ENCODE measurements around the gene FRMD4A. TPM values are rescaled to one million over a fixed set of nuclear protein-coding genes. Genes with fewer than 3 reads are reported as not detected.

Gene FRMD4A
- total RNA-seq, 2 donors from 2014 or later = 18.9 to 46.1 TPM

DNA sequence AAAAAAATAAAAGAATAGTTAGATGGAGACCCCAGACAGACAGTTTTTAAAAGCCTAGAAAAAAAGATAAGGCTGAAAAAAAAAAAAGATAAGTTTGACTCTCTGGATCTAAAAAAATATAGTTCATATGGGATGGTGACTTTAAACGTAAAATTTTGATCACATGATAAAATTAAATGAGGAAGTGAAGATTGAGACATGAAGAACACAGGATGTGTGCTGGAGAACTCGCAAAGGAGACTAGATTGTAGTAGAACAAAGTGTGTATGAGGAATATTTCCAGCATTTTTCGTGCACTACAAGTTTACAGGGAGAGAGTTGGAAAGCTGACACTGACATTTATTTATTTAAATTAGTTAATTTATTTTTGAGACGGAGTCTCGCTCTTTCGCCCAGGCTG is 457.5 kb downstream of the FRMD4A start:
- TF ChIP-seq POLR2A (IDR thresholded peaks at IDR 0.05) = no peak
- TF ChIP-seq, protein P1, sequence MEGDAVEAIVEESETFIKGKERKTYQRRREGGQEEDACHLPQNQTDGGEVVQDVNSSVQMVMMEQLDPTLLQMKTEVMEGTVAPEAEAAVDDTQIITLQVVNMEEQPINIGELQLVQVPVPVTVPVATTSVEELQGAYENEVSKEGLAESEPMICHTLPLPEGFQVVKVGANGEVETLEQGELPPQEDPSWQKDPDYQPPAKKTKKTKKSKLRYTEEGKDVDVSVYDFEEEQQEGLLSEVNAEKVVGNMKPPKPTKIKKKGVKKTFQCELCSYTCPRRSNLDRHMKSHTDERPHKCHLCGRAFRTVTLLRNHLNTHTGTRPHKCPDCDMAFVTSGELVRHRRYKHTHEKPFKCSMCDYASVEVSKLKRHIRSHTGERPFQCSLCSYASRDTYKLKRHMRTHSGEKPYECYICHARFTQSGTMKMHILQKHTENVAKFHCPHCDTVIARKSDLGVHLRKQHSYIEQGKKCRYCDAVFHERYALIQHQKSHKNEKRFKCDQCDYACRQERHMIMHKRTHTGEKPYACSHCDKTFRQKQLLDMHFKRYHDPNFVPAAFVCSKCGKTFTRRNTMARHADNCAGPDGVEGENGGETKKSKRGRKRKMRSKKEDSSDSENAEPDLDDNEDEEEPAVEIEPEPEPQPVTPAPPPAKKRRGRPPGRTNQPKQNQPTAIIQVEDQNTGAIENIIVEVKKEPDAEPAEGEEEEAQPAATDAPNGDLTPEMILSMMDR (IDR thresholded peaks at IDR 0.05) = no peak
- Histone ChIP-seq H3K27ac (peak overlapping the region; percentile 6 to 76 (median 46)), H3K27me3 (no peaks in the 10 kb centered on the region), H3K4me1 (peaks cover 22% of the 10 kb centered on the region), H3K4me3 (no peak overlapping the region), H3K36me3 (replicated peaks in 1 of 2; ENCODE audit: insufficient read depth in 1 of 2, low read depth in 2 of 2) (no peaks in the 10 kb centered on the region), H3K9me3 (no peaks in the 10 kb centered on the region)
- WGBS, 2 donors = 69 to 72% methylated on average over 6 of the region's 6 CpGs
- intact Hi-C loops (cut with DNase I) = no loop called here
- DNase-seq (no peak), ATAC-seq (no peak)

DNA sequence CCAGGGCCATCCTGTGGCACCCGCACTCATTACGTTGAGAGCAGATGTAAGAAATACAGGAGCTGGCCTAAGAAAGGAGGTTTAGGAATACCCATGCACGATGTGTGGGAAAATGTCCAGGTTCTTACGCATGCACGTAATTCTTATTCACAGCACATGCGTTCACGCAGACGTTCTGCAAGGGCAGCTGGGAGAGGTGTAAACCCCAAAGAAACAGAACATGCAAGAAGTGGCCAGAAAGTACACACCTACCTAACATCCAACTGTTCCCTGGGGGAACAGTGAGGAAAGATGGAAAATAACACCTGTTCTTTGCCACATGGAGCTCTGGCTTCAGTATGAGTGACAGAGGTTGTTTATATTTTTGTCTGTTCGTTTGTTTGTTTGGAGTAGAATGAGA is 458.3 kb downstream of the FRMD4A start:
- no peak overlapping the region for H3K4me3 ChIP-seq
- DNase-seq (no peak), ATAC-seq (no peak)
- H3K36me3 ChIP-seq (replicated peaks in 1 of 2; ENCODE audit: insufficient read depth in 1 of 2, low read depth in 2 of 2) = no peaks in the 10 kb centered on the region
- WGBS, 2 donors = 66 to 90% methylated on average over 9 of the region's 9 CpGs
- TF ChIP-seq POLR2A (IDR thresholded peaks at IDR 0.05) = no peak
- TF ChIP-seq, protein P1 (IDR thresholded peaks at IDR 0.05) = no peak
- H3K27ac ChIP-seq = no peak overlapping the region
- H3K4me1 ChIP-seq = peaks cover 14% of the 10 kb centered on the region
- intact Hi-C loops (cut with DNase I) = no loop called here
- no peaks in the 10 kb centered on the region for H3K9me3 ChIP-seq
- no peaks in the 10 kb centered on the region for H3K27me3 ChIP-seq

DNA sequence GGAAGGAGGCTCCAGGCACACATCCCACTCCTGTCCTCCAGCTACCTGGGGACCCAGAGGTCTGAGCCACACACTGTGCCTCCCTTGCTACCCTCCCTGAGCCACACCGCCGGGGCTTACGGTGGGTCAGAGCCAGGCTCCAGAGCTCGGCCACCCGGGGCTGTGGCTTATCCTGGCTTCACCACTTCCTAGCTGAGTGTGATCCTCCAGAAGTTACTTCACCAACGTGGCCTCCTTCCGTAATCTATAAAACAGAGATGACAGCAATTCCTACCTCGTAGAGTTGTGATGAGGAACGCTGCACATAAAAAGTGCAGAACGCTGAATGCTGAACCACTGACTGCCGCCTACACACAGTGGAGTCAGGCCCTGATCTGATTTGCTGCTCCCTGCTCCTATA is 458.9 kb downstream of the FRMD4A start:
- no peaks in the 10 kb centered on the region for H3K36me3 ChIP-seq (replicated peaks in 1 of 2; ENCODE audit: insufficient read depth in 1 of 2, low read depth in 2 of 2)
- ATAC-seq (no peak), DNase-seq (no peak)
- TF ChIP-seq, protein P1 (IDR thresholded peaks at IDR 0.05) = no peak
- TF ChIP-seq POLR2A (IDR thresholded peaks at IDR 0.05) = no peak
- intact Hi-C loops (cut with DNase I) = no loop called here
- H3K4me3 ChIP-seq = no peak overlapping the region
- H3K4me1 ChIP-seq = peaks cover 9% of the 10 kb centered on the region
- H3K27ac ChIP-seq = peak overlapping the region in 1 of 4 donors; percentile 32
- H3K27me3 ChIP-seq = no peaks in the 10 kb centered on the region
- WGBS, 2 donors = 87 to 100% methylated on average over 1 to 11 of the region's 11 CpGs
- no peaks in the 10 kb centered on the region for H3K9me3 ChIP-seq

DNA sequence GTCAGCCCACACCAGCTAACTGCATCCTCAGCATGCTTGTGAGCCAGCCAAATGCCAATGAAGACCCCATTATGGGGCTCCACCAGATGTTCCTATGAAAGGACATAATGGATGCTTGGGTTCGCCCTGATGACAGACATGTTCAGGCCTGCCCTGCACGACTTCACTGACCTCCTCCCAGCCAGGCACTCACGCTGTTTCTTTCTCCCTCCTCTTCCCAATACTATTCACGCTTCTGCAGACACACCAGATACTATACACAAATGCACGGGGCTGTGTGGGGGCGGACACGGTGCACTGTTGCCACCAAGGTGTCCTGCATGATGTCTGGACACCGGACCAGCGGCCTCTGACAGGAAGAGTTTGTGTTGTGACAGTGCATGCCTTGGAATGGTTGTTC is 459.7 kb downstream of the FRMD4A start:
- intact Hi-C loops (cut with DNase I) = no loop called here
- H3K27ac ChIP-seq = no peak overlapping the region
- no peaks in the 10 kb centered on the region for H3K9me3 ChIP-seq
- H3K27me3 ChIP-seq = no peaks in the 10 kb centered on the region
- H3K4me3 ChIP-seq = no peak overlapping the region
- 87 to 88% methylated on average over 9 of the region's 9 CpGs for WGBS, 2 donors
- H3K36me3 ChIP-seq (replicated peaks in 1 of 2; ENCODE audit: insufficient read depth in 1 of 2, low read depth in 2 of 2) = no peaks in the 10 kb centered on the region
- TF ChIP-seq, protein P1 (IDR thresholded peaks at IDR 0.05) = no peak
- TF ChIP-seq POLR2A (IDR thresholded peaks at IDR 0.05) = no peak
- ATAC-seq (no peak), DNase-seq (no peak)
- H3K4me1 ChIP-seq = peaks cover 9% of the 10 kb centered on the region

DNA sequence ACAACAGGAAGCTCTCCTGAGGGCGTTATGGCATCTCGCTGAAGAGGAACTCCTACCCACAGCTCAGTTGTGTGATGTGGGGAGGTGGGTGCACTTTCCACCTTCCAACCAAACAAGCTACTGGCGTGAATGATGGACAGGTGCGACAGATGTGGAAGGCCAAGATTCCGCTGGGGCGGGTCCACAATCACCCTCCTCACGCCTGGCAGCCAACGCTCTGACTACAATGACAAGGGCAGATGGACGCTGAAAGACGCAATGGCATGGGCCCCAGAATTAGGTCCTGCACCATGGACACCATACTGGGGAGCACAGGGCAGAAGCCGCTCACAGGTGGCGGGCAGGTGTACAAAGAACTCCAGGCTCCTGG is 461.4 kb downstream of the FRMD4A start:
- WGBS, 2 donors = 90 to 95% methylated on average over 12 of the region's 12 CpGs
- Histone ChIP-seq H3K4me1 (no peaks in the 10 kb centered on the region), H3K36me3 (replicated peaks in 1 of 2; ENCODE audit: insufficient read depth in 1 of 2, low read depth in 2 of 2) (no peaks in the 10 kb centered on the region), H3K27ac (no peak overlapping the region), H3K4me3 (no peak overlapping the region), H3K9me3 (no peaks in the 10 kb centered on the region), H3K27me3 (no peaks in the 10 kb centered on the region)
- DNase-seq (no peak), ATAC-seq (no peak)
- TF ChIP-seq, protein P1 (IDR thresholded peaks at IDR 0.05) = no peak
- TF ChIP-seq POLR2A (IDR thresholded peaks at IDR 0.05) = no peak
- intact Hi-C loops (cut with DNase I) = no loop called here
